ENCODE data around the gene SCUBE1. TPM values are rescaled to one million over a fixed set of nuclear protein-coding genes. Genes with fewer than 3 reads are reported as not detected.
A peak's percentile ranks its signal among the peaks of the same experiment; 100 is the strongest.

SCUBE1 gene
- total and polyA plus RNA-seq, 2 of the 8 experiments (the other 6 are each of a cell fraction or from before 2014, with no cell fraction given): 2.3 to 4.9 TPM

DNA sequence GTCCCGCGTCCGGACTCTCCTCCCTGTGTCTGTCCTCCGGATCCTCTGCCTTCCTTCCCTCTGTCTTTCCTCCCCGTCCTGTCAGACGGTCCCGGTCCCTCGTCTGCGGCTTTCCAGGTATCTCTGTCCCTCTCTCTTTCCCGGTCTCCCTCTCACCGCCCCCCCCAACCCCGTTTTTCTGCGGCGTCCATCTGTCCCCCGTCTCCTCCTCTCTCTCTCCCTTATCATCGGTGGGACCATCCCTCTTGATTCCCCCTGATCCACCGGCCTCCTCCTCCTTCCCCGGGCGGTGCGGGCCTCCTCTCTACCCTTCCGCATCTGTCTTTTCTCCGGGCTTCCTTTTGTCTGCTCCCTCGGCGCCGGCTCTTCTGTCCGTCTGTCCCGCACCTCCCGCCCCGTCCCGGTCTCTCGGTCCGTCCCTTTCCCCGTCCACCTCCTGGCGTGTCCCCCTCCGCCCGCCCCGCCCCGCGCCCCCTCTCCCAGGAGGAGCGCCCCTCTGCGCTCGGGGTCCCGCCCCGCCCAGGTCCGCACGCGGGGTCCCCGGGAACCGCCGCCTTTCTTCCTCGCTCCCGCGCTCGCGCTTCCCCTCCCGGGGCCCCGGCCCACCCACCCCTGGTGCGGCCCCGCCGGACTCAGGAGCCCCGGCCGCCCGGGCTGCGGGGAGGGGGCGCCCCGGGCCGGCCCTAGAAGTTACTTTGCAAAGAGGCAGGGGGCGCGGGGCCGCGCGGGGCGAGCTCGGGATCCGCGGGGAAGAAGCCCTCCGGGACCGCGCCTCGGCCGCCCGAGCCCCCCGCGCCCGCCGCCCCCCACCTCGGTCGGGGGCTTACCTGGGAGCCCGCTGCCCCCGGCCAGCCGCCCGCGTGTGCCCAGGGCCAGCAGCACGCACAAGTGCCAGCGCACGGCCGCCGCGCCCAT is 568 bp downstream of the SCUBE1 start:
- Histone ChIP-seq H3K56ac (replicated peaks; ENCODE audit: insufficient read length, low read depth, low read length) (no peak overlapping the region), H3K27ac (ENCODE audit: low read depth, low read length) (no peak overlapping the region), H3K23me2 (ENCODE audit: low read depth, low read length) (peaks cover 9% of the 10 kb centered on the region; the same call in 1 of the 2 replicates), H3K9me3 (ENCODE audit: insufficient read depth in 2 of 2, low read depth in 1 of 2, low read length in 1 of 2) (no peaks in the 10 kb centered on the region), H3K4me2 (ENCODE audit: insufficient read depth in 1 of 2, low read depth in 2 of 2, low read length in 2 of 2) (peak overlapping the region; percentile 66 to 75), H2AK5ac (ENCODE audit: low read depth, low read length) (no peak overlapping the region), H2BK120ac (replicated peaks; ENCODE audit: low read depth, low read length) (no peak overlapping the region), H2BK5ac (ENCODE audit: low read depth, low read length) (no peak overlapping the region), H3K9ac (replicated peaks in 1 of 4; ENCODE audit: extremely low read depth in 1 of 4, low read depth in 3 of 4, low read length in 3 of 4) (no peak overlapping the region), H4K8ac (ENCODE audit: extremely low read depth, insufficient read depth, low read length) (no peak overlapping the region), H3K4ac (replicated peaks; ENCODE audit: insufficient read length, low read depth, low read length) (no peak overlapping the region), H3K4me1 (replicated peaks in 1 of 4; ENCODE audit: control insufficient read depth in 3 of 4, insufficient read depth in 4 of 4, low read length in 3 of 4) (peaks cover 0 to 8% (median 3%) of the 10 kb centered on the region in 4 experiments; a peak in 3 of 7 replicates), H4K20me1 (replicated peaks in 1 of 2; ENCODE audit: control insufficient read depth in 1 of 2, insufficient read depth in 2 of 2, low read length in 2 of 2) (peaks cover 0 to 4% of the 10 kb centered on the region in 2 experiments), H2BK12ac (ENCODE audit: low read depth, low read length) (no peak overlapping the region), H3K4me3 (ENCODE audit: extremely low read depth in 1 of 4, insufficient read depth in 2 of 4, low read depth in 3 of 4, low read length in 4 of 4) (peak overlapping the region; percentile 29 to 60 (median 37); a peak in 7 of 8 replicates), H2AFZ (ENCODE audit: low read length) (no peak overlapping the region), H3K27me3 (replicated peaks in 1 of 4; ENCODE audit: control insufficient read depth in 3 of 4, extremely low read depth in 1 of 4, insufficient read depth in 3 of 4, low read length in 3 of 4) (peaks cover 22 to 48% (median 43%) of the 10 kb centered on the region in 4 experiments), H2BK20ac (ENCODE audit: low read length) (no peak overlapping the region), H3K23ac (ENCODE audit: insufficient read length) (no peak overlapping the region), H3K14ac (ENCODE audit: insufficient read length) (no peak overlapping the region), H4K5ac (ENCODE audit: insufficient read length, low read depth, low read length) (no peak overlapping the region), H2BK15ac (ENCODE audit: low read length) (no peak overlapping the region), H4K91ac (replicated peaks; ENCODE audit: insufficient read length, low read length) (no peak overlapping the region), H3K36me3 (ENCODE audit: control insufficient read depth in 2 of 4, insufficient read depth in 4 of 4, low read length in 3 of 4) (no peaks in the 10 kb centered on the region), H3K79me1 (ENCODE audit: low read depth, low read length) (no peaks in the 10 kb centered on the region), H3K79me2 (ENCODE audit: control insufficient read depth in 1 of 2, insufficient read depth in 2 of 2, low read length in 2 of 2) (no peaks in the 10 kb centered on the region), H3K18ac (ENCODE audit: extremely low read depth, low read length) (no peak overlapping the region; the same call in 1 of the 2 replicates)
- FAIRE-seq: no peak
- POLR2A ChIA-PET (ENCODE audit: partially characterized antibody): interaction anchor here (2.1 kb wide), 1 partner anchor 56 kb away, joined by 5 read pairs; no protein-coding TSS in a partner anchor
- no peak for DNase-seq (ENCODE audit: low read depth in 1 of 2, low spot score in 2 of 2)
- CTCF ChIA-PET (ENCODE audit: partially characterized antibody): interaction anchor here (2.0 to 14.2 kb wide), 3 partner anchors 11 to 68 kb away, joined by 6 to 335 read pairs (median 38); no protein-coding TSS in a partner anchor
- 6% methylated on average over 14 of the region's 99 CpGs; no CpG with 5 or more reads in 1 of the 2 experiments for WGBS, 2 experiments (ENCODE audit: extremely low coverage in 1 of 2, insufficient coverage in 1 of 2, insufficient read length in 1 of 2, insufficient replicate concordance in 2 of 2, low coverage in 1 of 2, low lambda C conversion rate in 2 of 2, missing lambda C conversion rate in 1 of 2)
- TF ChIP-seq SIN3A (conservative IDR thresholded peaks at IDR 0.05 in 1 of 2, IDR thresholded peaks at IDR 0.05 in 1 of 2; ENCODE audit: low read depth in 1 of 2, low read length in 2 of 2) (no peak), EZH2 (IDR thresholded peaks at IDR 0.05; ENCODE audit: low read depth, low read length, severe bottlenecking) (peak; percentile 64), RFX5 (IDR thresholded peaks at IDR 0.05; ENCODE audit: borderline replicate concordance, low read depth, low read length) (no peak), NANOG (IDR thresholded peaks at IDR 0.05; ENCODE audit: insufficient read depth, low read depth, low read length, poor library complexity, severe bottlenecking) (no peak), BRCA1 (IDR thresholded peaks at IDR 0.05; ENCODE audit: low read depth, low read length) (no peak), EP300 (IDR thresholded peaks at IDR 0.05; ENCODE audit: borderline replicate concordance in 1 of 2, low read depth in 2 of 2, low read length in 2 of 2) (no peak), SUZ12 (IDR thresholded peaks at IDR 0.05; ENCODE audit: low read length) (peak; percentile 73), TCF12 (IDR thresholded peaks at IDR 0.05; ENCODE audit: low read depth, low read length) (no peak), SP2 (IDR thresholded peaks at IDR 0.05; ENCODE audit: low read length) (no peak), SP4 (IDR thresholded peaks at IDR 0.05; ENCODE audit: low read length) (no peak)
- TF ChIP-seq, protein P1, sequence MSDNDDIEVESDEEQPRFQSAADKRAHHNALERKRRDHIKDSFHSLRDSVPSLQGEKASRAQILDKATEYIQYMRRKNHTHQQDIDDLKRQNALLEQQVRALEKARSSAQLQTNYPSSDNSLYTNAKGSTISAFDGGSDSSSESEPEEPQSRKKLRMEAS (IDR thresholded peaks at IDR 0.05): no peak
